WTC11 (cell line): Measurements from ENCODE around the gene CLIP1. TPM values are rescaled to one million over a fixed set of nuclear protein-coding genes. Genes with fewer than 3 reads are reported as not detected.

ENCODE experiments used
- ATAC-seq: fragments of 200-7000 bp; cut with Tn5 transposase; 2 replicates; pipeline ENCODE4 v1.10.0; 2021; ENCODE audit warnings: mild to moderate bottlenecking, moderate library complexity
- CTCF ChIA-PET: fragments of 300-600 bp; sonication (Branson Sonifier 250); formaldehyde crosslinking; loops from one replicate; lab custom pipeline; 2021; ENCODE audit warnings: antibody characterized with exemption; lab: Charles Lee
- POLR2A ChIA-PET: fragments of 350-600 bp; sonication (Branson Sonifier 250); formaldehyde crosslinking; loops from one replicate; lab custom pipeline; 2021; ENCODE audit warnings: antibody characterized with exemption; lab: Charles Lee
- DNase-seq: peaks from one replicate; pipeline ENCODE4 v3.0.0; 2021; ENCODE audit warnings: low spot score
- H3K27ac Mint-ChIP-seq: 2 replicates; pipeline ENCODE4 v1.8.0; 2021; ENCODE audit warnings: mixed read lengths
- H3K27me3 Mint-ChIP-seq: 2 replicates; pipeline ENCODE4 v1.8.0; 2021; ENCODE audit warnings: low read depth, mild to moderate bottlenecking, moderate library complexity, mixed read lengths
- H3K36me3 Mint-ChIP-seq: 2 replicates; pipeline ENCODE4 v1.8.0; 2021; ENCODE audit warnings: mixed read lengths
- H3K4me1 Mint-ChIP-seq: 2 replicates; pipeline ENCODE4 v1.8.0; 2022; ENCODE audit warnings: mixed read lengths
- H3K4me3 Mint-ChIP-seq: 2 replicates; pipeline ENCODE4 v1.8.0; 2021; ENCODE audit warnings: mild to moderate bottlenecking, moderate library complexity, mixed read lengths
- H3K9me3 Mint-ChIP-seq: 2 replicates; pipeline ENCODE4 v1.8.0; 2021; ENCODE audit warnings: mixed read lengths
- GABPB1 ChIP-seq: sonication (generic); formaldehyde crosslinking; IDR thresholded peaks from 2 replicates; pipeline ENCODE4 v1.8.1; 2023; ENCODE audit warnings: mild to moderate bottlenecking, missing genetic modification reagents
- JAZF1 ChIP-seq: fragments of 250-450 bp; sonication (Bioruptor Pico); IDR thresholded peaks from 2 replicates; pipeline ENCODE4 v1.9.0; 2021; ENCODE audit warnings: moderate library complexity, mild to moderate bottlenecking, inconsistent platforms
- JUN ChIP-seq: sonication (generic); formaldehyde crosslinking; IDR thresholded peaks from 2 replicates; pipeline ENCODE4 v1.8.0; 2023; ENCODE audit warnings: mild to moderate bottlenecking, missing genetic modification reagents
- MXD4 ChIP-seq: fragments of 250-450 bp; sonication (Bioruptor Pico); IDR thresholded peaks from 2 replicates; pipeline ENCODE4 v1.8.0; 2021; ENCODE audit warnings: mild to moderate bottlenecking, moderate library complexity, borderline replicate concordance
- NR3C1 ChIP-seq: sonication (generic); formaldehyde crosslinking; conservative IDR thresholded peaks from 2 replicates; pipeline ENCODE4 v1.8.1; 2023; ENCODE audit warnings: low read depth, mild to moderate bottlenecking, missing genetic modification reagents
- SMAD3 ChIP-seq: sonication (generic); formaldehyde crosslinking; IDR thresholded peaks from 2 replicates; pipeline ENCODE4 v1.8.0; 2022; ENCODE audit warnings: missing genetic modification reagents, mild to moderate bottlenecking, borderline replicate concordance
- TCF7 ChIP-seq: sonication (generic); formaldehyde crosslinking; IDR thresholded peaks from 2 replicates; pipeline ENCODE4 v1.8.0; 2022; ENCODE audit warnings: mild to moderate bottlenecking, low read depth, missing genetic modification reagents, moderate library complexity
- TEAD1 ChIP-seq: sonication (generic); formaldehyde crosslinking; IDR thresholded peaks from 2 replicates; pipeline ENCODE4 v1.8.0; 2022; ENCODE audit warnings: mild to moderate bottlenecking, missing genetic modification reagents
- ZNF317 ChIP-seq: sonication (generic); formaldehyde crosslinking; IDR thresholded peaks from 2 replicates; pipeline ENCODE4 v1.8.1; 2023; ENCODE audit warnings: low read depth, mild to moderate bottlenecking, moderate library complexity, missing genetic modification reagents, borderline replicate concordance
- total RNA-seq: library from RNA; stranded (reverse); gene quantifications from 3 replicates; pipeline ENCODE4 v1.2.3, GENCODE V29; 2021
- TF ChIP-seq, protein P1 (sequence below): fragments of 250-450 bp; sonication (Bioruptor Pico); IDR thresholded peaks from 2 replicates; pipeline ENCODE4 v1.9.0; 2021; ENCODE audit warnings: mild to moderate bottlenecking
- TF ChIP-seq, protein P2 (sequence below): sonication (generic); formaldehyde crosslinking; IDR thresholded peaks from 2 replicates; pipeline ENCODE4 v1.8.1; 2023; ENCODE audit warnings: mild to moderate bottlenecking, missing genetic modification reagents, borderline replicate concordance
- TF ChIP-seq, protein P3 (sequence below): fragments of 250-450 bp; sonication (Bioruptor Pico); IDR thresholded peaks from 2 replicates; pipeline ENCODE4 v1.9.0; 2021; ENCODE audit warnings: moderate library complexity, mild to moderate bottlenecking, inconsistent platforms, borderline replicate concordance
- TF ChIP-seq, protein P4 (sequence below): sonication (generic); formaldehyde crosslinking; IDR thresholded peaks from 2 replicates; pipeline ENCODE4 v1.8.0; 2022; ENCODE audit warnings: missing genetic modification reagents
- TF ChIP-seq, protein P5 (sequence below): sonication (generic); formaldehyde crosslinking; IDR thresholded peaks from 2 replicates; pipeline ENCODE4 v1.8.1; 2023; ENCODE audit warnings: mild to moderate bottlenecking, missing genetic modification reagents, moderate library complexity
- TF ChIP-seq, protein P6 (sequence below): sonication (generic); formaldehyde crosslinking; IDR thresholded peaks from 2 replicates; pipeline ENCODE4 v1.8.0; 2022; ENCODE audit warnings: mild to moderate bottlenecking, missing genetic modification reagents

The CLIP1 gene
- total RNA-seq, 1 experiment from 2014 or later, result 24.9 TPM

GRCh38 chr12:122412851-122413433 lies 9.5 kb downstream of the CLIP1 start:
- Mint-ChIP-seq H3K36me3 (peaks cover 3% of the 10 kb centered on the region; the same call in 1 of the 2 replicates), H3K4me1 (peaks cover 8% of the 10 kb centered on the region), H3K9me3 (peaks cover 5% of the 10 kb centered on the region), H3K27me3 (no peaks in the 10 kb centered on the region), H3K27ac (no peak overlapping the region), H3K4me3 (no peak overlapping the region)
- no peak for TF ChIP-seq JUN (CRISPR knock-in tag)
- TF ChIP-seq GABPB1, result no peak
- TF ChIP-seq, protein P1, sequence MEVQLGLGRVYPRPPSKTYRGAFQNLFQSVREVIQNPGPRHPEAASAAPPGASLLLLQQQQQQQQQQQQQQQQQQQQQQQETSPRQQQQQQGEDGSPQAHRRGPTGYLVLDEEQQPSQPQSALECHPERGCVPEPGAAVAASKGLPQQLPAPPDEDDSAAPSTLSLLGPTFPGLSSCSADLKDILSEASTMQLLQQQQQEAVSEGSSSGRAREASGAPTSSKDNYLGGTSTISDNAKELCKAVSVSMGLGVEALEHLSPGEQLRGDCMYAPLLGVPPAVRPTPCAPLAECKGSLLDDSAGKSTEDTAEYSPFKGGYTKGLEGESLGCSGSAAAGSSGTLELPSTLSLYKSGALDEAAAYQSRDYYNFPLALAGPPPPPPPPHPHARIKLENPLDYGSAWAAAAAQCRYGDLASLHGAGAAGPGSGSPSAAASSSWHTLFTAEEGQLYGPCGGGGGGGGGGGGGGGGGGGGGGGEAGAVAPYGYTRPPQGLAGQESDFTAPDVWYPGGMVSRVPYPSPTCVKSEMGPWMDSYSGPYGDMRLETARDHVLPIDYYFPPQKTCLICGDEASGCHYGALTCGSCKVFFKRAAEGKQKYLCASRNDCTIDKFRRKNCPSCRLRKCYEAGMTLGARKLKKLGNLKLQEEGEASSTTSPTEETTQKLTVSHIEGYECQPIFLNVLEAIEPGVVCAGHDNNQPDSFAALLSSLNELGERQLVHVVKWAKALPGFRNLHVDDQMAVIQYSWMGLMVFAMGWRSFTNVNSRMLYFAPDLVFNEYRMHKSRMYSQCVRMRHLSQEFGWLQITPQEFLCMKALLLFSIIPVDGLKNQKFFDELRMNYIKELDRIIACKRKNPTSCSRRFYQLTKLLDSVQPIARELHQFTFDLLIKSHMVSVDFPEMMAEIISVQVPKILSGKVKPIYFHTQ (CRISPR knock-in tag), result no peak
- TF ChIP-seq TEAD1, result no peak
- no peak for TF ChIP-seq TCF7 (CRISPR knock-in tag)
- no peak for TF ChIP-seq MXD4 (CRISPR knock-in tag)
- TF ChIP-seq SMAD3 (CRISPR knock-in tag), result no peak
- TF ChIP-seq, protein P2, sequence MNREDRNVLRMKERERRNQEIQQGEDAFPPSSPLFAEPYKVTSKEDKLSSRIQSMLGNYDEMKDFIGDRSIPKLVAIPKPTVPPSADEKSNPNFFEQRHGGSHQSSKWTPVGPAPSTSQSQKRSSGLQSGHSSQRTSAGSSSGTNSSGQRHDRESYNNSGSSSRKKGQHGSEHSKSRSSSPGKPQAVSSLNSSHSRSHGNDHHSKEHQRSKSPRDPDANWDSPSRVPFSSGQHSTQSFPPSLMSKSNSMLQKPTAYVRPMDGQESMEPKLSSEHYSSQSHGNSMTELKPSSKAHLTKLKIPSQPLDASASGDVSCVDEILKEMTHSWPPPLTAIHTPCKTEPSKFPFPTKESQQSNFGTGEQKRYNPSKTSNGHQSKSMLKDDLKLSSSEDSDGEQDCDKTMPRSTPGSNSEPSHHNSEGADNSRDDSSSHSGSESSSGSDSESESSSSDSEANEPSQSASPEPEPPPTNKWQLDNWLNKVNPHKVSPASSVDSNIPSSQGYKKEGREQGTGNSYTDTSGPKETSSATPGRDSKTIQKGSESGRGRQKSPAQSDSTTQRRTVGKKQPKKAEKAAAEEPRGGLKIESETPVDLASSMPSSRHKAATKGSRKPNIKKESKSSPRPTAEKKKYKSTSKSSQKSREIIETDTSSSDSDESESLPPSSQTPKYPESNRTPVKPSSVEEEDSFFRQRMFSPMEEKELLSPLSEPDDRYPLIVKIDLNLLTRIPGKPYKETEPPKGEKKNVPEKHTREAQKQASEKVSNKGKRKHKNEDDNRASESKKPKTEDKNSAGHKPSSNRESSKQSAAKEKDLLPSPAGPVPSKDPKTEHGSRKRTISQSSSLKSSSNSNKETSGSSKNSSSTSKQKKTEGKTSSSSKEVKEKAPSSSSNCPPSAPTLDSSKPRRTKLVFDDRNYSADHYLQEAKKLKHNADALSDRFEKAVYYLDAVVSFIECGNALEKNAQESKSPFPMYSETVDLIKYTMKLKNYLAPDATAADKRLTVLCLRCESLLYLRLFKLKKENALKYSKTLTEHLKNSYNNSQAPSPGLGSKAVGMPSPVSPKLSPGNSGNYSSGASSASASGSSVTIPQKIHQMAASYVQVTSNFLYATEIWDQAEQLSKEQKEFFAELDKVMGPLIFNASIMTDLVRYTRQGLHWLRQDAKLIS (CRISPR knock-in tag), result no peak
- DNase-seq, result no peak
- ATAC-seq, result no peak
- ChIA-PET CTCF (no interaction called here), POLR2A (interaction anchor here (0.6 to 0.7 kb wide), 2 partner anchors 25 to 27 kb away, joined by 3 to 4 read pairs; no protein-coding TSS in a partner anchor)

DNA sequence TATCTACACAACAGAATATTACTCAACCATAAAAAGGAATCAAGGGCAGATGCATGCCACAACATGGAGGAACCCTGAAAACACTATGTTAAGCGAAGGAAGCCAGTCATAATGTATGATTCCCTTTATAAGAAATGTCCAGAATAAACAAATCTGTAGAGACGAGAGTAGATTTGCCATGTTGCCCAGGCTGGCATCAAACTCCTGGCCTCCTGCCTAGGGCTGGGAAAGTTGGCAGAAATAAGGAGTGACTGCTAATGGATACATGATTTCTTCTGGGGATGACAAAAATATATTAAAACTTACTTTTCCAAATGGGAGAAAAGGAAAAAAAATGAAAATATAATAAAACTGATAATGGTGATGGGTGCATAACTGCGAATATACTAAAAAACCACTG lies 10.9 kb downstream of the CLIP1 start:
- peaks cover 3% of the 10 kb centered on the region; the same call in 1 of the 2 replicates for H3K36me3 Mint-ChIP-seq
- DNase-seq (no peak), ATAC-seq (no peak)
- POLR2A ChIA-PET, result no interaction called here
- peaks cover 5% of the 10 kb centered on the region for H3K9me3 Mint-ChIP-seq
- H3K27me3 Mint-ChIP-seq, result no peaks in the 10 kb centered on the region
- H3K4me3 Mint-ChIP-seq, result no peak overlapping the region
- CTCF ChIA-PET, result interaction anchor here (0.7 kb wide), 2 partner anchors 11 to 42 kb away, joined by 3 read pairs; no protein-coding TSS in a partner anchor
- H3K27ac Mint-ChIP-seq, result no peak overlapping the region
- peaks cover 6% of the 10 kb centered on the region for H3K4me1 Mint-ChIP-seq
- TF ChIP-seq, protein P3, sequence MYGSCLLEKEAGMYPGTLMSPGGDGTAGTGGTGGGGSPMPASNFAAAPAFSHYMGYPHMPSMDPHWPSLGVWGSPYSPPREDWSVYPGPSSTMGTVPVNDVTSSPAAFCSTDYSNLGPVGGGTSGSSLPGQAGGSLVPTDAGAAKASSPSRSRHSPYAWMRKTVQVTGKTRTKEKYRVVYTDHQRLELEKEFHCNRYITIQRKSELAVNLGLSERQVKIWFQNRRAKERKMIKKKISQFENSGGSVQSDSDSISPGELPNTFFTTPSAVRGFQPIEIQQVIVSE (CRISPR knock-in tag), result no peak
- TF ChIP-seq, protein P4, sequence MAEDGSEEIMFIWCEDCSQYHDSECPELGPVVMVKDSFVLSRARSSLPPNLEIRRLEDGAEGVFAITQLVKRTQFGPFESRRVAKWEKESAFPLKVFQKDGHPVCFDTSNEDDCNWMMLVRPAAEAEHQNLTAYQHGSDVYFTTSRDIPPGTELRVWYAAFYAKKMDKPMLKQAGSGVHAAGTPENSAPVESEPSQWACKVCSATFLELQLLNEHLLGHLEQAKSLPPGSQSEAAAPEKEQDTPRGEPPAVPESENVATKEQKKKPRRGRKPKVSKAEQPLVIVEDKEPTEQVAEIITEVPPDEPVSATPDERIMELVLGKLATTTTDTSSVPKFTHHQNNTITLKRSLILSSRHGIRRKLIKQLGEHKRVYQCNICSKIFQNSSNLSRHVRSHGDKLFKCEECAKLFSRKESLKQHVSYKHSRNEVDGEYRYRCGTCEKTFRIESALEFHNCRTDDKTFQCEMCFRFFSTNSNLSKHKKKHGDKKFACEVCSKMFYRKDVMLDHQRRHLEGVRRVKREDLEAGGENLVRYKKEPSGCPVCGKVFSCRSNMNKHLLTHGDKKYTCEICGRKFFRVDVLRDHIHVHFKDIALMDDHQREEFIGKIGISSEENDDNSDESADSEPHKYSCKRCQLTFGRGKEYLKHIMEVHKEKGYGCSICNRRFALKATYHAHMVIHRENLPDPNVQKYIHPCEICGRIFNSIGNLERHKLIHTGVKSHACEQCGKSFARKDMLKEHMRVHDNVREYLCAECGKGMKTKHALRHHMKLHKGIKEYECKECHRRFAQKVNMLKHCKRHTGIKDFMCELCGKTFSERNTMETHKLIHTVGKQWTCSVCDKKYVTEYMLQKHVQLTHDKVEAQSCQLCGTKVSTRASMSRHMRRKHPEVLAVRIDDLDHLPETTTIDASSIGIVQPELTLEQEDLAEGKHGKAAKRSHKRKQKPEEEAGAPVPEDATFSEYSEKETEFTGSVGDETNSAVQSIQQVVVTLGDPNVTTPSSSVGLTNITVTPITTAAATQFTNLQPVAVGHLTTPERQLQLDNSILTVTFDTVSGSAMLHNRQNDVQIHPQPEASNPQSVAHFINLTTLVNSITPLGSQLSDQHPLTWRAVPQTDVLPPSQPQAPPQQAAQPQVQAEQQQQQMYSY (CRISPR knock-in tag), result no peak
- TF ChIP-seq NR3C1 (no peak), ZNF317 (CRISPR knock-in tag) (no peak), JAZF1 (CRISPR knock-in tag) (no peak)
- TF ChIP-seq, protein P5, sequence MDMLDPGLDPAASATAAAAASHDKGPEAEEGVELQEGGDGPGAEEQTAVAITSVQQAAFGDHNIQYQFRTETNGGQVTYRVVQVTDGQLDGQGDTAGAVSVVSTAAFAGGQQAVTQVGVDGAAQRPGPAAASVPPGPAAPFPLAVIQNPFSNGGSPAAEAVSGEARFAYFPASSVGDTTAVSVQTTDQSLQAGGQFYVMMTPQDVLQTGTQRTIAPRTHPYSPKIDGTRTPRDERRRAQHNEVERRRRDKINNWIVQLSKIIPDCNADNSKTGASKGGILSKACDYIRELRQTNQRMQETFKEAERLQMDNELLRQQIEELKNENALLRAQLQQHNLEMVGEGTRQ (CRISPR knock-in tag), result no peak
- TF ChIP-seq, protein P2 (CRISPR knock-in tag), result no peak
- TF ChIP-seq, protein P6, sequence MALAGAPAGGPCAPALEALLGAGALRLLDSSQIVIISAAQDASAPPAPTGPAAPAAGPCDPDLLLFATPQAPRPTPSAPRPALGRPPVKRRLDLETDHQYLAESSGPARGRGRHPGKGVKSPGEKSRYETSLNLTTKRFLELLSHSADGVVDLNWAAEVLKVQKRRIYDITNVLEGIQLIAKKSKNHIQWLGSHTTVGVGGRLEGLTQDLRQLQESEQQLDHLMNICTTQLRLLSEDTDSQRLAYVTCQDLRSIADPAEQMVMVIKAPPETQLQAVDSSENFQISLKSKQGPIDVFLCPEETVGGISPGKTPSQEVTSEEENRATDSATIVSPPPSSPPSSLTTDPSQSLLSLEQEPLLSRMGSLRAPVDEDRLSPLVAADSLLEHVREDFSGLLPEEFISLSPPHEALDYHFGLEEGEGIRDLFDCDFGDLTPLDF (CRISPR knock-in tag), result no peak
